ENCODE measurements around the gene KLHL35. TPM values are rescaled to one million over a fixed set of nuclear protein-coding genes. Genes with fewer than 3 reads are reported as not detected.

Gene KLHL35
- polyA plus RNA-seq, 3 donors from 2014 or later: 0.41 to 1.6 TPM; not detected in 1

DNA sequence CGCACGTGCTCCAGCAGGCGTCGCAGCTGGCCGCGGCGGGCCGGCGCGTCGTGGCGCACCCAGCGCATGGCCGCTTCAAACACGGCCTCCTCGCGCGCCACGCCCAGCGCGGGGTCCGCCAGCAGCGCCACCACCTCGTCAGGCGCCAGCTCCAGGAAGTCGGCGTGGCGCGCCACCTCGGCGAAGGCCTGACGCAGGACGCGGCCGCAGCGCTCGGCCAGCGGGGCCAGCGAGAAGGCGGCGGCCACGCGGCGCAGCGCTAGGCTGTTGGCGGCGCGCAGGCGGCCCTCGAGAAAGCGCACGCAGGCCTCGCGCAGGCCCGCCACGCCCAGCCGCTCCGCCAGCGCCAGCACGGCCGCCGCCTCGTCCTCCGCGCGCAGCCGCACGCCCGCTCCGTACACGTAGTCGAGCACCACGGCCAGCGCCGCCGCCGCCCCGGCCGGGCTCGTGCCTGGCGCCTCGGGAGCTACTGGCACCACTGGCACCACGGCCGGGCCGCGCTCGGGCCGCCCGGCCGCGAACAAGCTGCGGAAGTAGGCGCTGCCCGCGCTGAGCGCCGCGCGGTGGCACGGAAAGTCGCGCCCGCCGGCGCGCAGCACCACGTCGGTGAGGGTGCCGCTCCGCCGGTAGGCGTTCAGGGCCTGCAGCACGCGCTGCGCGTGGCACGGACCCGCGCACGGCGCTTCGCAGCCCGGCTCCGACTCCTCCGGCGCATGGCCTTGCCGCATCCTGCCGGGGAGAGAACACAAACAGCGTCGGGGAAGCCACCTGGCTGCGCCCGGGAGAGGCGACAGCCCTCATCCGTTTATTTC is 2.9 kb downstream of the KLHL35 start:
- H3K27ac Mint-ChIP-seq: peak overlapping the region in 5 of 6 donors; percentile 10 to 77 (median 46)
- peaks cover 22 to 30% of the 10 kb centered on the region in 2 donors for H3K4me1 Mint-ChIP-seq
- H3K36me3 Mint-ChIP-seq: no peaks in the 10 kb centered on the region
- H3K9me3 Mint-ChIP-seq: peaks cover 0 to 2% (median 0%) of the 10 kb centered on the region in 6 donors
- peaks cover 14 to 23% (median 22%) of the 10 kb centered on the region in 3 donors for H3K27me3 Mint-ChIP-seq (ENCODE audit: low read depth in 3 of 3)
- peak overlapping the region; percentile 57 to 95 (median 80) for H3K4me3 Mint-ChIP-seq
- peak; percentile 79 to 81 (median 80) for DNase-seq

DNA sequence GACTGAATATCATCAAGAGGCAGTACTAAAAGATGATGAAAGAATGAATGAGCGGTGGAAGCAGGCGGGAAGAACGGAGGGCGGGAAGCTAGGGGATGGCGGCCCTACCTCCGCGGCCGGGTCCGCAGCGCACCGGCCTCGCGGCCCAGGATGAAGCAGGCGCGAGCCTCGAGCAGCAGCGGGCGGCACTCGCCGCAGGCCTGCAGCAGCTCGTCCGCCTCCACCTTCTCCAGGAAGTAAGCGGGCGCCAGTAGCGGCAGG is 3.4 kb downstream of the KLHL35 start:
- H3K4me1 Mint-ChIP-seq: peaks cover 22 to 30% of the 10 kb centered on the region in 2 donors
- H3K27me3 Mint-ChIP-seq (ENCODE audit: low read depth in 3 of 3): peaks cover 14 to 23% (median 22%) of the 10 kb centered on the region in 3 donors
- peaks cover 0 to 2% (median 0%) of the 10 kb centered on the region in 6 donors for H3K9me3 Mint-ChIP-seq
- H3K36me3 Mint-ChIP-seq: no peaks in the 10 kb centered on the region
- peak overlapping the region; percentile 28 to 76 (median 62) for H3K27ac Mint-ChIP-seq
- no peak for DNase-seq
- H3K4me3 Mint-ChIP-seq: peak overlapping the region; percentile 76 to 83 (median 79)

DNA sequence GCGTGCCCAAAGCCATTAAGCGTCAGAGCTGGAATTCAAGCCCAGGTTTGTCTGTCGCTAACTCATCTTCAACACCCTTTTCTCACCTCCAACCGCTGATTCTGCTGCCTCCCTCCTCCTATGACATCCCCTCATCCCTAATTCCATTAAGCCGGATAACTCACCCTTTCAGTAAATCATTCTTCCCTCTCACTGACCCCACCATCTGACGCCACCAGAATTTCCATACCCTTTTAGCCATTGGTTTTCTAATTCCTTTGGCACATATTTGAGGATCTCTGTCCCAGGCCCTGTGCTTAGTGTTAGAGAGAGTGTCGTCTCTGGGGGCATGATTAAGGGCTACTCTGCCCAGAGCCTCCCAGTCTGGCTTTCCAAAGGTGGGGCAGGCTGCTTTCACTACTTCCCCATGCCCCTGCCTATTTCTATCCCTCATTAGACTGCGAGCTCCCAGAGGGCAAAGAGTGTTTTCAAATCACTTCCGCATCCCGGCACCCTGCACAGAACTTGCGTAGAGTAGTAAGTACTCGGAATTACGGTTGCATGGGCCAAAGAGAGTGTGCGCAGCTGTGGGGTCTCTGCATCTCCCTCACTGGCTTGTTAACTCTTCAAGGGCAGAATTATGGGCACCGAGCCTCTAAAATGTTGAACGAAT is 3.9 kb downstream of the KLHL35 start:
- H3K4me1 Mint-ChIP-seq: peaks cover 22 to 30% of the 10 kb centered on the region in 2 donors
- H3K36me3 Mint-ChIP-seq: no peaks in the 10 kb centered on the region
- H3K27ac Mint-ChIP-seq: peak overlapping the region; percentile 28 to 76 (median 62)
- H3K9me3 Mint-ChIP-seq: peaks cover 0 to 2% (median 0%) of the 10 kb centered on the region in 6 donors
- H3K27me3 Mint-ChIP-seq (ENCODE audit: low read depth in 3 of 3): peaks cover 14 to 23% (median 22%) of the 10 kb centered on the region in 3 donors
- DNase-seq: no peak
- H3K4me3 Mint-ChIP-seq: peak overlapping the region; percentile 76 to 83 (median 80)

DNA sequence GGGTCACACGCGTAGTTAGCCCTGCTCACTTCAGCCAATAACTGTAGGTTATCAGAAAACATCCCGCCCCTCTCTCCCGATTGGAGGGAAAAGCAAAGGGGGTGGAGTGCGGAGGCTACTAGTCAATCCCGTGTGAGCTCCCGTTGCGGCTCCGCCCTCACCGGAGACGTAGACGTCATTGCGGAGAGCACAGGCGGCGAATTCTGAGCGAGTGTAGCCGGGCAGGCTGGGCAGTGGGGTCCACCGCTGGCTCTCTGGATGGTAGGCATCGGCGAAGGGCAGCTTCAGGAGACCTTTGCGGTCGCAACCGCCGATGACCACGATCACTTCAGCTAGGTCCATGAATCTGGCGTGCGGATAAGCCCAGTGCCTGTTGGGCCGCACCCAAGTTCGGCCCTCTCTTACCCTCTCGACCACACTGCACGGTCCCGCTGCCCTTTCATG is 4.7 kb downstream of the KLHL35 start:
- Mint-ChIP-seq H3K9me3 (peaks cover 0 to 2% (median 0%) of the 10 kb centered on the region in 6 donors), H3K36me3 (no peaks in the 10 kb centered on the region), H3K4me3 (peak overlapping the region; percentile 76 to 83 (median 80)), H3K27ac (peak overlapping the region in 2 of 6 donors; percentile 29 to 49), H3K4me1 (peaks cover 22 to 30% of the 10 kb centered on the region in 2 donors), H3K27me3 (ENCODE audit: low read depth in 3 of 3) (peaks cover 14 to 21% (median 18%) of the 10 kb centered on the region in 3 donors)
- DNase-seq: peak; percentile 48 to 71 (median 63)

DNA sequence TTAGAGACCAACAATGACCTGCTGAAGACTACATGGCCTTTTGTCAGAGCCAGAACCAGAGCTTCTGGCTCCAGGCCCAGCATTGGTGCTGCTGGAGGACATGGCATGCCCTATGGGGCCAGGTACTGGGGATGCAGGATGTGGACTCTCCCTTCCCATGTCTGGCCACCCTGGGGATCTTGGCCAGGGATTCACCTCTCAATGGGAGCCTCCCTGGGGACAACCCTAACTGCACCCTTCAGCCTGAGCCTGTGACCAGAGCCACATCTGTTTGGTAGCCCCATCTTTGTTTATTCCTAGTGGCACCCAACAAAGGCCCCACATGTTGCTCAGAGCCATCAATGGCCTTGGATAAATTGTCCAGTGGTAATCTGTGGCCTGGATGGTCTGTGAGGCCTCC is 5.8 kb downstream of the KLHL35 start:
- peaks cover 0 to 2% (median under 1%) of the 10 kb centered on the region in 3 donors for H3K36me3 Mint-ChIP-seq
- H3K4me3 Mint-ChIP-seq: no peak overlapping the region
- peaks cover 14 to 18% (median 18%) of the 10 kb centered on the region in 3 donors for H3K27me3 Mint-ChIP-seq (ENCODE audit: low read depth in 3 of 3)
- peaks cover 22 to 30% of the 10 kb centered on the region in 2 donors for H3K4me1 Mint-ChIP-seq
- peak overlapping the region in 3 of 6 donors; percentile 5 to 67 (median 29) for H3K27ac Mint-ChIP-seq
- H3K9me3 Mint-ChIP-seq: peaks cover 0 to 2% (median 0%) of the 10 kb centered on the region in 6 donors
- no peak for DNase-seq

DNA sequence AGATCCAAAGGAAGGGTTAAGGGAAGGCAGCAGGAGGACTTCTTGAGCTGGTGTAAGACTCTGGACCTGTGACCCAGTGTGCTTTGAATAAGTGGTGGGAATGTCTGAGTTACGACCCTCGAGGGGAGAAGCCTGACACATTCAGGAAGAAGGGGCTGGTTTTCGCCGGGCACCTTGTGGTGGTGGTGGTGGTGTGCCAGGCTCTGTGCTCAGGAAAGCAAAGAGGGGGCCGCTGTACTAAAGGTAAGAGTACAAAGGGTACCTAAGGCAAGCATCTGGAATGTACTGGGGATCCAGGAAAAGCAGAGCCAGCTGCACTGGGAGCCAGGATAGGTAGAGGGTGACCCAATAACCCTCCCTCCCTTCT is 6.3 kb downstream of the KLHL35 start:
- no peak for DNase-seq
- peaks cover 12 to 18% (median 16%) of the 10 kb centered on the region in 3 donors for H3K27me3 Mint-ChIP-seq (ENCODE audit: low read depth in 3 of 3)
- peaks cover 0 to 2% (median 0%) of the 10 kb centered on the region in 6 donors for H3K9me3 Mint-ChIP-seq
- peaks cover 22 to 30% of the 10 kb centered on the region in 2 donors for H3K4me1 Mint-ChIP-seq
- H3K36me3 Mint-ChIP-seq: peaks cover 0 to 6% (median 4%) of the 10 kb centered on the region in 3 donors
- H3K27ac Mint-ChIP-seq: no peak overlapping the region
- no peak overlapping the region for H3K4me3 Mint-ChIP-seq

DNA sequence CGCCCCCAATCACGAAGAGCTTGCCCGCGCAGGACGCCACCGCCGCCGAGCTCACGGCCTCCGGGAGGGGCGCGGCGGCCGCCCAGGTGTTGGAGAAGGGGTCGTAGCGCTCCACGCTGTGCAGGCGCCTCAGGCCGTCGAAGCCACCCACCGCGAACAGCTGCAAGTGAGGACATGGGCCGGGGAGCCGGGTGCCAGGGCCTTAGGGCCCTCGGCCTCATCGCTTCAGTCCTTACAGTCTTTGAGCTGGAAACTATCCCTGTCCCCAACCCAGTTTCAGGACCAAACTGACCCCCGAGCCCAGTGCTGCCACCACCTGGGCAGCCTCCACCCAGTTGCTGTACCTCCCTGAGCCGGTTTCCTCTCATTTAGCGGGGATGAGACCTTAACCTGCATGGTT is 7.6 kb downstream of the KLHL35 start:
- H3K27me3 Mint-ChIP-seq (ENCODE audit: low read depth in 3 of 3): peaks cover 5 to 12% (median 12%) of the 10 kb centered on the region in 3 donors
- H3K27ac Mint-ChIP-seq: no peak overlapping the region
- no peak for DNase-seq
- no peak overlapping the region for H3K4me3 Mint-ChIP-seq
- H3K4me1 Mint-ChIP-seq: peaks cover 12 to 21% of the 10 kb centered on the region in 2 donors
- peaks cover 0 to 6% (median 4%) of the 10 kb centered on the region in 3 donors for H3K36me3 Mint-ChIP-seq
- peaks cover 0 to 2% (median 0%) of the 10 kb centered on the region in 6 donors for H3K9me3 Mint-ChIP-seq

DNA sequence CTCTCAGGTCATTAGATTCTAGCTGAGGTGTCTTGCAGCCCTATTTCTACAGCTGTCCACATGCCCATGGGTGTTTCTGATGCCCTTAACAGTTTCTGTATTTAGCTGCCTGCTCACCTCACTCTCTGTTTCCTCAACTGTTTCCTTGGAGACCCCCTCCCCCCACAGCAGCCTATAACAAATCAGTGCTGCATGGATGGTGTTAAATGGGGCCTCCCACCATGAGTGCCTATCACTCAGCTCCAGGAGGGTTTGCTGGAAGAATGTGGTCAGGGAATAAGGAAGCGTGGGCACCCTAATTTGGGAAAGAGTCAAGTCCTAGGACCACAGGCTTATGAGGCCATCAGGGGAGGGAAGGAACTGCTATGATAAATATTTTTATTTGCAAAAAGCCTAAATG is 8.6 kb downstream of the KLHL35 start:
- Mint-ChIP-seq H3K36me3 (peaks cover 0 to 6% (median 4%) of the 10 kb centered on the region in 3 donors), H3K4me3 (no peak overlapping the region), H3K27me3 (ENCODE audit: low read depth in 3 of 3) (peaks cover 4 to 12% (median 11%) of the 10 kb centered on the region in 3 donors), H3K4me1 (peaks cover 11 to 18% of the 10 kb centered on the region in 2 donors), H3K9me3 (peaks cover 0 to 2% (median 0%) of the 10 kb centered on the region in 6 donors), H3K27ac (no peak overlapping the region)
- DNase-seq: no peak

DNA sequence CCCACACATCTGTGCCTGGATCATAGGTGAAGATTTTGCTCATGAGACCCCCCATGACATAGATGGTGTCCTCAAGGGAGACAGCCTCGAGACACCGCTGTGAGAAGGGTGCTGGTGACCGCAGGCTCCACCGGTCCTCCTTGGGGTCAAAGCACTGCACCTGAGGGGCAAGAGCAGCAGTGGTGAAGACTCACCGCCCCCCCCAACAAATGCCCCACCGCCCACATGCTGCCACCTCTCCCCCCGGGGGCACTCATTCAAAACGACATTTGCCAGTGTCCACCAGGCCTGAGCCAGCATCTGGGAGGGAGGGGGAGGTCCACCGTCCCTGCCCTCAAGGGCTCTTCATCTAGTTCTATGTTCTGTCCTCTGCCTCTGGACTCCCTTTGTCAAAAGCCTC is 9.3 kb downstream of the KLHL35 start:
- Mint-ChIP-seq H3K27ac (no peak overlapping the region), H3K27me3 (ENCODE audit: low read depth in 3 of 3) (peaks cover 3 to 7% (median 4%) of the 10 kb centered on the region in 3 donors), H3K36me3 (peaks cover 0 to 6% (median 4%) of the 10 kb centered on the region in 3 donors), H3K4me1 (peaks cover 5 to 11% of the 10 kb centered on the region in 2 donors), H3K9me3 (no peaks in the 10 kb centered on the region), H3K4me3 (no peak overlapping the region)
- no peak for DNase-seq

DNA sequence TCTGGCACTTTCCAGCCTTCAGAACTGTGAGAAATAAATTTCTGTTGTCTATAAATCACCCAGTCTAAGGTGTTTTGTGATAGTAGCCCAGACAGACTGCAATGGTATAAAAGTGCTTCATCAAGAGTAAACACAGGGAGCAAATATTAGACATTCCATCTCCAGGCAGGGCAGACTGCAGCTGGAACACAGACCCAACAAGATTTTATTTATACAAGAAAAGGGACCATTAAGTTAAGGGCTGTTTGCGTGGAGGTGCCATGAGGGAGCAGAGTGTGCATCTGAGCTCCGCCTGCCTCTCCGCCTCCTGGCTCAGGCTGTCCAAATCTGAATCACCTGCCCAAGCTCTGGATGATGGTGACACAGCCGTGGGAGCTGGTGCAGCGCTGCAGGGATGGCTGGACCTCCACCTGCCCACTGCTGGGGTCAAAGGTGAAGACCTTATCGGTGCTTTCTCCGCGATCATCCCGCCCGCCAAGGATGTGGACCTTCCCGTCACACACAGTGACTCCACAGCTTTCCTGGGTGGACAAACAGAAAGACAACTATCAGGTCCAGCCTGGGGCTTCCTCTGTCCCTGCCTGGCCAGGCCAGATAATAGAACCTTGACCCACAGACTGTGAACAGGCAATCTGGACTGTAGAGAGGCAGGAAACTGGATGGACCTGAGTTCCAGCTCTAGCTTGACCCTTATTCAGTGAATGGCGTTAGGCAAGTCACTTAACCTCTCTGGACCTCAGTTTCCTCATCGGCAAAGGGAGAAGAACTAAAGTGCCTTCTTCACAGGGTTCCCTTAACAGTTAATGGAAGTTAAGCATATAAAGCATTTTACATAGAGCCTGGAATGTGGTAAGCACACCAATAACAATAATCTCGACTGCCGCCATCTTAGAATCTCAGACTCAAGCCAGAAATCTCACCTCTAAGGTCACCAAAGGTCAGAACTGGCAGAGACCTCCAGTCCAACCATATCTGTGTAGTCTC is 10.5 kb downstream of the KLHL35 start:
- Mint-ChIP-seq H3K4me3 (no peak overlapping the region), H3K27me3 (ENCODE audit: low read depth in 3 of 3) (no peaks in the 10 kb centered on the region), H3K36me3 (peaks cover 0 to 6% (median 4%) of the 10 kb centered on the region in 3 donors), H3K27ac (peak overlapping the region in 2 of 6 donors; percentile 17 to 31), H3K4me1 (no peaks in the 10 kb centered on the region), H3K9me3 (no peaks in the 10 kb centered on the region)
- no peak for DNase-seq

DNA sequence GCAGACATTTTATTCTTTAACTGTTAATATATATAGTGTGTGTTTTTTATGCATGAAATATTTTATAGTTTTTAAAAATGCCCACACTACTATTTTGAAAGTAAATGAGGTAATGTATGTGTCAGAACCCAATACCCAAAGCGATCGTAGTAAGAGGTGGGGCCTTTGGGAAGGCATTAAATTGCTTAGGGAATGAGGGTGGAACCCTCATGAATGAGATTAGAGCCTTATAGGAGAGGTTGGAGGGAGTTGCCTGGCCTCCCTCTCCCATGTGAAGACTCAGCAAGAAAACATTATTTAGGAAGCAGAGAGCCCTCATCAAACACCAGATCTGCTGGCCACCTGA is 11.1 kb downstream of the KLHL35 start:
- Mint-ChIP-seq H3K9me3 (no peaks in the 10 kb centered on the region), H3K4me3 (no peak overlapping the region), H3K4me1 (no peaks in the 10 kb centered on the region), H3K36me3 (peaks cover 0 to 6% (median 6%) of the 10 kb centered on the region in 3 donors), H3K27me3 (ENCODE audit: low read depth in 3 of 3) (no peaks in the 10 kb centered on the region), H3K27ac (peak overlapping the region in 1 of 6 donors; percentile 31)
- no peak for DNase-seq

DNA sequence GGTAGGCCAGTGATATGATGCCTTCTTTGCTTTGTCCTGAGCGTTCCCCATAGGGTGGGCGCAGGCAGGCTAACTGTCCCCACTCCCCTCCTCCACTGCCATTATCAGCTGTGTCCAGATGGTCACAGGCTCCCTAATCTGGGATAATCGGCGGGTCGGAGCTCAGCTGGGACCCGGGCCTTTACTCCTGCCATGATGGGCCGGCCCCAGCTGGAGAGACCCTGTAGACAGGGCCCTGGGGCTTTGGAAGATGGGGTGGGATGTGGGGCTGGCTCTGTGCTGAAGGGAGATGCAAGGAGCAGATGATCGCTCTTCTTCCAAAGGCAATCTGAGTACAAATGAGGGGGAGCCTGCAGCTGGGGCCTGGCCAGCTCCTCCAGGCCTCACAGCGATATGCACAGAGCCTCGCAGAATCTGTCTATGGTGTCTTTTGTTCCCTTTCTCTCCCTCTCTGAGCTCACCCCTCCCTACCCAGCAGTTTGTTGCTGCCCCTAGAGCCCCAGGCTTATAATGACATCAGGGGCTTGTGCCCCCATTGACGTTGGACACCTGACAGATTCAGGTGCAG is 11.9 kb downstream of the KLHL35 start:
- Mint-ChIP-seq H3K36me3 (peaks cover 0 to 10% (median 6%) of the 10 kb centered on the region in 3 donors), H3K4me1 (no peaks in the 10 kb centered on the region), H3K27me3 (ENCODE audit: low read depth in 3 of 3) (no peaks in the 10 kb centered on the region), H3K4me3 (no peak overlapping the region), H3K9me3 (no peaks in the 10 kb centered on the region), H3K27ac (no peak overlapping the region)
- DNase-seq: no peak

Measured in immature natural killer cell (primary cell).